OCI-LY7 (cell line): ENCODE data around the gene HS3ST3A1.

Source experiments
- EZH2phosphoT487 ChIP-seq: fragments of 200-600 bp; sonication (generic); IDR thresholded peaks from 2 replicates; pipeline ENCODE4 v1.6.1; 2018; ENCODE audit warnings: low read depth, borderline replicate concordance, mild to moderate bottlenecking, mixed run types, antibody characterized with exemption, low read length, moderate library complexity, mixed read lengths
- TF ChIP-seq, protein P1 (sequence below): fragments of 200-600 bp; sonication (generic); conservative IDR thresholded peaks from 2 replicates; pipeline ENCODE4 v1.5.1; 2014; ENCODE audit warnings: mild to moderate bottlenecking, antibody characterized with exemption, low read length, moderate library complexity, mixed read lengths

DNA sequence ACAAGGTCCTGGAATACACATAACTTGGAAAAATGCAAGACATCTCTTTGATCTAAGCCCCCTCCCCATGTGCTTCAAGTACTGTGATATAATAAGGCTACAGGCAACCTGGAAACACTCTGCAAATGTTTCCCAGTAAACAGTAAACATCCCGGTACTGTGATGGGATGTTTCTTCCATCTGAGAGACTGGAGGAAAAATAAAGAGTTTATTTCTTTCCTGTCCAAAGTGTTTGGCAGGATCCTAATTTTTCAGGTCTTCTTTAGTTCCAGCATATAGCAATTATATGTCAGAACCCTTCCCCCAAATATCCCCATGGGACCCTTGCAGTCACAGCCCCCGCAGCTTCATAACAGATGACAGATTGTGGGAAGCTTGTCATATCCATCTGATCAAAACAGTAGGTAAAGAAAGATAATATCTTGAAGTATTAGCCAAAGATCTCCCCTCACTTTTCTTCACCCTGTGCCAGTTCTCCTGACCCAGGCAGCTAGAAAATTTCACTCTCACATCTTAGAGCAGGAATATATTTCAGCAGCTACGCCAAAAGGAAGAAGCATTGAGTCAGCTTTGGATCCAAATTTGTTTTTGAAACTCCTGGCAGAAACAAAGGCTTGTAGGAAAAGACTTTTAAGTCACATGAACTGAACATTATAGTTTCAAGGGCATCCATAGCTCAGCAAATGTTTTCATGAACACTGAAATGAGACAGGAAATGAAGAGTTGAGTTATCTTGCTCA lies 141.3 kb downstream of the HS3ST3A1 start:
- TF ChIP-seq, protein P1, sequence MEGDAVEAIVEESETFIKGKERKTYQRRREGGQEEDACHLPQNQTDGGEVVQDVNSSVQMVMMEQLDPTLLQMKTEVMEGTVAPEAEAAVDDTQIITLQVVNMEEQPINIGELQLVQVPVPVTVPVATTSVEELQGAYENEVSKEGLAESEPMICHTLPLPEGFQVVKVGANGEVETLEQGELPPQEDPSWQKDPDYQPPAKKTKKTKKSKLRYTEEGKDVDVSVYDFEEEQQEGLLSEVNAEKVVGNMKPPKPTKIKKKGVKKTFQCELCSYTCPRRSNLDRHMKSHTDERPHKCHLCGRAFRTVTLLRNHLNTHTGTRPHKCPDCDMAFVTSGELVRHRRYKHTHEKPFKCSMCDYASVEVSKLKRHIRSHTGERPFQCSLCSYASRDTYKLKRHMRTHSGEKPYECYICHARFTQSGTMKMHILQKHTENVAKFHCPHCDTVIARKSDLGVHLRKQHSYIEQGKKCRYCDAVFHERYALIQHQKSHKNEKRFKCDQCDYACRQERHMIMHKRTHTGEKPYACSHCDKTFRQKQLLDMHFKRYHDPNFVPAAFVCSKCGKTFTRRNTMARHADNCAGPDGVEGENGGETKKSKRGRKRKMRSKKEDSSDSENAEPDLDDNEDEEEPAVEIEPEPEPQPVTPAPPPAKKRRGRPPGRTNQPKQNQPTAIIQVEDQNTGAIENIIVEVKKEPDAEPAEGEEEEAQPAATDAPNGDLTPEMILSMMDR: no peak
- TF ChIP-seq EZH2phosphoT487: no peak
